Ovary (tissue), 3 donors: ENCODE data around the gene B4GALT7.

Source experiments
- CTCF ChIP-seq, 3 donors: fragments of 450-650 bp in 2 of 3; fragments of 200-600 bp in 1 of 3; IDR thresholded peaks; one replicate each; pipeline versions ENCODE4 v1.5.1 to v1.8.0; 2016 to 2022; ENCODE audit warnings: antibody characterized with exemption in 3 of 3, mild to moderate bottlenecking in 1 of 3
- EP300 ChIP-seq: sonication (generic); formaldehyde crosslinking; IDR thresholded peaks from one replicate; pipeline ENCODE4 v1.6.1; 2017; ENCODE audit warnings: antibody characterized with exemption
- POLR2A ChIP-seq: fragments of 450-650 bp; IDR thresholded peaks from one replicate; pipeline ENCODE4 v1.6.1; 2017; ENCODE audit warnings: antibody characterized with exemption, mild to moderate bottlenecking, moderate library complexity
- donor health status: DM: no; HTN: no; CAD: no.

DNA sequence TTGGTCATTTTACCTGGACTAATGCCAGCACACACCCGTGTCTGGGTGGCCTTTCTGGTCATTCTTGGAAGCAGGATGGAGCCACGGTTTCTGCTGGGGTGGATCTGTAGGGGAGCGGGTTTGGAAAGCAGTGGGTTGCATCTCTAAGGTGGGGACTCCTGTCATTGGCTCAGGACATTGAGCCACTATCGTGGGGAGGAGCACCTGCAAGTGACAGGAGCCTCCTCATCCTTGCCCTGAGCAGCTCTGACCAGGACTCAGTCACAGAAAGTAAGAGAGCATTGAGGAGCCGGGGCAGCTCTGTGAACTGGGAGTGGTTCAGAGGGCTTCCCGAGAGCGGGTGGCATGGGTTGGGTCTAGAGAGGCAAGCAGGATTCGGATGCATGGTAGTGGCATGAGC lies 3.7 kb downstream of the B4GALT7 start:
- TF ChIP-seq CTCF (IDR thresholded peaks at IDR 0.05) (no peak), POLR2A (no peak), EP300 (no peak)
